SK-N-SH (cell line): ENCODE results near the gene CDH4. TPM values are rescaled to one million over a fixed set of nuclear protein-coding genes. Genes with fewer than 3 reads are reported as not detected.

ENCODE experiments used
- CTCF ChIA-PET: fragments of 300-600, 350-600 bp; formaldehyde crosslinking; extraction: SDS; loops from one replicate; lab custom pipeline; 2021; lab: Yijun Ruan, JAX
- POLR2A ChIA-PET: fragments of 350-600 bp; sonication (Branson Sonifier 250); formaldehyde crosslinking; extraction: SDS; loops from one replicate; lab custom pipeline; 2020; ENCODE audit warnings: antibody characterized with exemption, inconsistent platforms; lab: Yijun Ruan, JAX
- DNase-seq: peaks from one replicate; pipeline ENCODE4 v3.0.0; 2012
- H2AFZ ChIP-seq: fragments of 200-600 bp; sonication (generic); 2 replicates; pipeline ENCODE4 v1.8.1; 2016; ENCODE audit warnings: antibody characterized with exemption, mild to moderate bottlenecking, low read depth
- H3F3A ChIP-seq: fragments of 200-600 bp; sonication (generic); replicated peaks from 2 replicates; pipeline ENCODE3; 2016; ENCODE audit warnings: antibody characterized with exemption, mild to moderate bottlenecking; ENCODE audit not compliant: insufficient read depth
- H3K27ac ChIP-seq, 2 experiments: fragments of 200-500 bp in 1 of 2; fragments of 200-600 bp in 1 of 2; sonication (Bioruptor generic) in 1 of 2; sonication (generic), shearing (Covaris generic) in 1 of 2; 2 replicates each; pipeline versions ENCODE4 v1.5.1 to v1.6.1; 2014 to 2016; ENCODE audit warnings: low read depth in 2 of 2, inconsistent platforms in 1 of 2, low read length in 1 of 2, mild to moderate bottlenecking in 1 of 2, mixed read lengths in 1 of 2
- H3K27me3 ChIP-seq: fragments of 200-600 bp; sonication (generic), shearing (Covaris generic); 2 replicates; pipeline ENCODE4 v1.6.1; 2016; ENCODE audit warnings: mixed run types; ENCODE audit not compliant: insufficient read depth
- H3K36me3 ChIP-seq, 2 experiments: fragments of 200-500 bp in 1 of 2; fragments of 200-600 bp in 1 of 2; sonication (Bioruptor generic) in 1 of 2; sonication (generic) in 1 of 2; replicated peaks in 1 of 2; 2 replicates each; pipeline versions ENCODE3 to v1.5.1; 2014 to 2016; ENCODE audit warnings: low read length in 1 of 2, mild to moderate bottlenecking in 1 of 2; ENCODE audit not compliant: insufficient read depth in 2 of 2, control insufficient read depth in 1 of 2
- H3K4me1 ChIP-seq, 2 experiments: fragments of 200-500 bp in 1 of 2; fragments of 200-600 bp in 1 of 2; sonication (Bioruptor generic) in 1 of 2; sonication (generic), shearing (Covaris generic) in 1 of 2; 2 replicates each; pipeline versions ENCODE4 v1.5.1 to v1.6.1; 2014 to 2016; ENCODE audit warnings: low read depth in 1 of 2, low read length in 1 of 2, mixed run types in 1 of 2; ENCODE audit not compliant: insufficient read depth in 2 of 2, control insufficient read depth in 1 of 2
- H3K4me2 ChIP-seq: fragments of 200-600 bp; sonication (generic), shearing (Covaris generic); 2 replicates; pipeline ENCODE4 v1.6.1; 2017; ENCODE audit warnings: mixed run types
- H3K4me3 ChIP-seq, 2 experiments: fragments of 200-500 bp in 1 of 2; fragments of 200-600 bp in 1 of 2; sonication (Bioruptor generic) in 1 of 2; sonication (generic), shearing (Covaris generic) in 1 of 2; 2 replicates each; pipeline versions ENCODE4 v1.5.1 to v1.8.1; 2014 to 2016; ENCODE audit warnings: low read depth in 2 of 2, inconsistent platforms in 1 of 2, low read length in 1 of 2, mild to moderate bottlenecking in 1 of 2, mixed read lengths in 1 of 2, moderate library complexity in 1 of 2
- H3K79me2 ChIP-seq: fragments of 200-600 bp; sonication (generic); 2 replicates; pipeline ENCODE4 v1.8.1; 2017; ENCODE audit warnings: mild to moderate bottlenecking; ENCODE audit not compliant: insufficient read depth
- H3K9ac ChIP-seq: fragments of 200-600 bp; sonication (generic); 2 replicates; pipeline ENCODE4 v1.6.1; 2017; ENCODE audit warnings: mixed run types
- H3K9me2 ChIP-seq: fragments of 200-600 bp; sonication (generic); 2 replicates; pipeline ENCODE4 v1.6.1; 2017; ENCODE audit warnings: mixed run types
- H3K9me3 ChIP-seq: fragments of 200-600 bp; sonication (generic); 2 replicates; pipeline ENCODE4 v1.6.1; 2017; ENCODE audit warnings: mixed run types, mild to moderate bottlenecking, moderate library complexity
- H4K20me1 ChIP-seq: fragments of 200-600 bp; sonication (generic); 2 replicates; pipeline ENCODE4 v1.6.1; 2017; ENCODE audit warnings: mild to moderate bottlenecking, mixed run types; ENCODE audit not compliant: insufficient read depth
- FOSL2 ChIP-seq: IDR thresholded peaks from 2 replicates; pipeline ENCODE4 v1.4.0; 2012; ENCODE audit warnings: low read depth, mild to moderate bottlenecking, moderate library complexity, borderline replicate concordance
- FOXM1 ChIP-seq: IDR thresholded peaks from 2 replicates; pipeline ENCODE4 v1.4.0; 2012; ENCODE audit warnings: low read depth, mild to moderate bottlenecking
- GABPA ChIP-seq: IDR thresholded peaks from 2 replicates; pipeline ENCODE4 v1.4.0; 2012; ENCODE audit warnings: low read depth, mild to moderate bottlenecking
- IRF3 ChIP-seq: fragments of 150-350 bp; IDR thresholded peaks from 2 replicates; pipeline ENCODE4 v1.6.1; 2016; ENCODE audit warnings: mild to moderate bottlenecking, low read depth, low read length
- MAX ChIP-seq: IDR thresholded peaks from 2 replicates; pipeline ENCODE4 v1.4.0; 2012; ENCODE audit warnings: low read depth
- MXI1 ChIP-seq: IDR thresholded peaks from 2 replicates; pipeline ENCODE4 v1.6.1; 2012; ENCODE audit warnings: mild to moderate bottlenecking, low read depth, low read length, improper control_type of control experiment
- POLR2AphosphoS5 ChIP-seq: IDR thresholded peaks from 2 replicates; pipeline ENCODE4 v1.6.1; 2012; ENCODE audit warnings: low read depth, low read length
- REST ChIP-seq: IDR thresholded peaks from 2 replicates; pipeline ENCODE4 v1.6.1; 2012; ENCODE audit warnings: mild to moderate bottlenecking, low read depth, low read length, moderate library complexity
- RFX5 ChIP-seq: IDR thresholded peaks from 2 replicates; pipeline ENCODE4 v1.6.1; 2012; ENCODE audit warnings: mild to moderate bottlenecking, improper control_type of control experiment, low read length
- SIN3A ChIP-seq: IDR thresholded peaks from 2 replicates; pipeline ENCODE4 v1.6.1; 2012; ENCODE audit warnings: low read depth, mild to moderate bottlenecking, low read length, moderate library complexity, borderline replicate concordance
- TAF1 ChIP-seq: IDR thresholded peaks from 2 replicates; pipeline ENCODE4 v1.6.1; 2012; ENCODE audit warnings: low read depth, mild to moderate bottlenecking, low read length, moderate library complexity, borderline replicate concordance
- TCF12 ChIP-seq: IDR thresholded peaks from 2 replicates; pipeline ENCODE4 v1.4.0; 2012
- TEAD4 ChIP-seq: IDR thresholded peaks from 2 replicates; pipeline ENCODE4 v1.4.0; 2012; ENCODE audit warnings: mild to moderate bottlenecking, borderline replicate concordance; ENCODE audit not compliant: insufficient read depth
- USF1 ChIP-seq: IDR thresholded peaks from 2 replicates; pipeline ENCODE4 v1.4.0; 2012; ENCODE audit warnings: low read depth, borderline replicate concordance
- WGBS: methylation state at CpG from one replicate; pipeline ENCODE4 v1.1.6; 2017; ENCODE audit warnings: low lambda C conversion rate; 5-methylcytosine and 5-hydroxymethylcytosine counted together
- polyA plus RNA-seq, 3 experiments: library from polyadenylated mRNA; depleted of rRNA; stranded (reverse); fragments of >200 nt; gene quantifications; 2 replicates each; pipeline ENCODE4 v1.2.3, GENCODE V29; 2012
- TF ChIP-seq, protein P1 (sequence below): fragments of 200-600 bp; sonication (generic); IDR thresholded peaks from 2 replicates; pipeline ENCODE4 v1.6.1; 2017; ENCODE audit warnings: antibody characterized with exemption, mild to moderate bottlenecking, moderate library complexity
- TF ChIP-seq, protein P2 (sequence below): IDR thresholded peaks from 2 replicates; pipeline ENCODE4 v1.4.0; 2012; ENCODE audit warnings: low read depth, borderline replicate concordance

CDH4 gene
- polyA plus RNA-seq, 1 of the 3 experiments (the other 2 are of a cell fraction) = not detected

- TF ChIP-seq, protein P1, sequence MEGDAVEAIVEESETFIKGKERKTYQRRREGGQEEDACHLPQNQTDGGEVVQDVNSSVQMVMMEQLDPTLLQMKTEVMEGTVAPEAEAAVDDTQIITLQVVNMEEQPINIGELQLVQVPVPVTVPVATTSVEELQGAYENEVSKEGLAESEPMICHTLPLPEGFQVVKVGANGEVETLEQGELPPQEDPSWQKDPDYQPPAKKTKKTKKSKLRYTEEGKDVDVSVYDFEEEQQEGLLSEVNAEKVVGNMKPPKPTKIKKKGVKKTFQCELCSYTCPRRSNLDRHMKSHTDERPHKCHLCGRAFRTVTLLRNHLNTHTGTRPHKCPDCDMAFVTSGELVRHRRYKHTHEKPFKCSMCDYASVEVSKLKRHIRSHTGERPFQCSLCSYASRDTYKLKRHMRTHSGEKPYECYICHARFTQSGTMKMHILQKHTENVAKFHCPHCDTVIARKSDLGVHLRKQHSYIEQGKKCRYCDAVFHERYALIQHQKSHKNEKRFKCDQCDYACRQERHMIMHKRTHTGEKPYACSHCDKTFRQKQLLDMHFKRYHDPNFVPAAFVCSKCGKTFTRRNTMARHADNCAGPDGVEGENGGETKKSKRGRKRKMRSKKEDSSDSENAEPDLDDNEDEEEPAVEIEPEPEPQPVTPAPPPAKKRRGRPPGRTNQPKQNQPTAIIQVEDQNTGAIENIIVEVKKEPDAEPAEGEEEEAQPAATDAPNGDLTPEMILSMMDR = no peak
- Histone ChIP-seq H4K20me1 (no peaks in the 10 kb centered on the region), H3K9me3 (no peaks in the 10 kb centered on the region), H3K79me2 (no peaks in the 10 kb centered on the region), H3K27ac (no peak overlapping the region), H2AFZ (no peak overlapping the region), H3K4me3 (no peak overlapping the region), H3K4me1 (no peaks in the 10 kb centered on the region), H3K9me2 (no peaks in the 10 kb centered on the region), H3K4me2 (no peak overlapping the region), H3K36me3 (no peaks in the 10 kb centered on the region), H3F3A (no peaks in the 10 kb centered on the region), H3K9ac (no peak overlapping the region), H3K27me3 (no peaks in the 10 kb centered on the region)
- 33% methylated on average over 14 of the region's 14 CpGs for WGBS
- no peak for DNase-seq
- CTCF ChIA-PET = no interaction called here
- POLR2A ChIA-PET = no interaction called here
Observed at GRCh38 chr20:61538183-61538942, 286.3 kb downstream of the CDH4 start.

DNA sequence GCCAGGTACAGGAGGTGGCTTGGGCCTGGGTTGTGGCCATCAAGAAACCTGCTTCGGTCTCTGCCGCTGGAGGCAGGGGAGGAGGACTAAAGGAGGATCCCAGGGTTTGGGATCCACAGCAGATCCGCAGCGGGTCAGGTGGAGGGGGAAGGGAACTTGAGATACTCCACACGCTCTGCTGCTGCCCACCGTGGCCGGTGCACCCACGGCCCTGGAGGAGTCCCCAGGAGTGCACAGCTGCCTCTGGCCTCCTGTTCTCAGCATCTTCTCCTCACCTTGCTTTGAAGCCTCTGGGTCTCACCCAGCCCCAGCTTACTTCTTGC, 286.8 kb downstream of the CDH4 start:
- ChIA-PET CTCF (no interaction called here), POLR2A (no interaction called here)
- no peaks in the 10 kb centered on the region for H3K4me1 ChIP-seq
- no peak overlapping the region for H3K27ac ChIP-seq
- no peak overlapping the region for H3K9ac ChIP-seq
- no peaks in the 10 kb centered on the region for H3K27me3 ChIP-seq
- no peak for DNase-seq
- H2AFZ ChIP-seq = no peak overlapping the region
- H3F3A ChIP-seq = no peaks in the 10 kb centered on the region
- no peak overlapping the region for H3K4me2 ChIP-seq
- TF ChIP-seq FOSL2 = no peak
- no peak for TF ChIP-seq GABPA
- no peak for TF ChIP-seq RFX5
- TF ChIP-seq MAX = no peak
- no peak for TF ChIP-seq TCF12
- no peak for TF ChIP-seq MXI1
- TF ChIP-seq TEAD4 = no peak
- no peak for TF ChIP-seq TAF1
- no peak for TF ChIP-seq SIN3A
- TF ChIP-seq, protein P2, sequence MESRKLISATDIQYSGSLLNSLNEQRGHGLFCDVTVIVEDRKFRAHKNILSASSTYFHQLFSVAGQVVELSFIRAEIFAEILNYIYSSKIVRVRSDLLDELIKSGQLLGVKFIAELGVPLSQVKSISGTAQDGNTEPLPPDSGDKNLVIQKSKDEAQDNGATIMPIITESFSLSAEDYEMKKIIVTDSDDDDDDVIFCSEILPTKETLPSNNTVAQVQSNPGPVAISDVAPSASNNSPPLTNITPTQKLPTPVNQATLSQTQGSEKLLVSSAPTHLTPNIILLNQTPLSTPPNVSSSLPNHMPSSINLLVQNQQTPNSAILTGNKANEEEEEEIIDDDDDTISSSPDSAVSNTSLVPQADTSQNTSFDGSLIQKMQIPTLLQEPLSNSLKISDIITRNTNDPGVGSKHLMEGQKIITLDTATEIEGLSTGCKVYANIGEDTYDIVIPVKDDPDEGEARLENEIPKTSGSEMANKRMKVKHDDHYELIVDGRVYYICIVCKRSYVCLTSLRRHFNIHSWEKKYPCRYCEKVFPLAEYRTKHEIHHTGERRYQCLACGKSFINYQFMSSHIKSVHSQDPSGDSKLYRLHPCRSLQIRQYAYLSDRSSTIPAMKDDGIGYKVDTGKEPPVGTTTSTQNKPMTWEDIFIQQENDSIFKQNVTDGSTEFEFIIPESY = no peak
- no peak for TF ChIP-seq FOXM1
- TF ChIP-seq IRF3 = no peak
- no peak for TF ChIP-seq POLR2AphosphoS5
- TF ChIP-seq REST = no peak
- TF ChIP-seq USF1 = no peak
- no peaks in the 10 kb centered on the region for H3K79me2 ChIP-seq
- no peaks in the 10 kb centered on the region for H4K20me1 ChIP-seq
- no peak overlapping the region for H3K4me3 ChIP-seq
- 67% methylated on average over 3 of the region's 8 CpGs for WGBS
- no peaks in the 10 kb centered on the region for H3K36me3 ChIP-seq
- no peaks in the 10 kb centered on the region for H3K9me2 ChIP-seq
- H3K9me3 ChIP-seq = no peaks in the 10 kb centered on the region
